A549 treated with Hydrocortisone at 1 μM for 4 hours (cell line): ENCODE data around the gene TIGD2. TPM values are rescaled to one million over a fixed set of nuclear protein-coding genes. Genes with fewer than 3 reads are reported as not detected.

Source experiments
- total RNA-seq: library from RNA; stranded (reverse); fragments of 200-300 nt; extraction: Qiagen RNA extraction; gene quantifications from 5 replicates; pipeline ENCODE4 v1.2.3, GENCODE V29; 2022

TIGD2 gene
- 4.6 to 8.6 TPM (median 5.7 TPM) in 5 replicates for total RNA-seq

GRCh38 chr4:89110986-89111832 lies at the start of gene TIGD2:
Gene TIGD2, plus strand, starts transcription at chr4:89111533. Its CDS starts 1,442 bp downstream, at chr4:89112975.

Other genes starting within 250 kb of the TIGD2 start
- 5.0 to 7.0 TPM (median 5.5 TPM) in 5 replicates for gene FAM13A, start 54.3 kb upstream of the TIGD2 start, total RNA-seq
- 1.2 to 2.5 TPM (median 2.2 TPM) in 5 replicates for gene GPRIN3, start 196.3 kb downstream of the TIGD2 start, total RNA-seq